ENCODE data around the gene KRTAP5-1.

DNA sequence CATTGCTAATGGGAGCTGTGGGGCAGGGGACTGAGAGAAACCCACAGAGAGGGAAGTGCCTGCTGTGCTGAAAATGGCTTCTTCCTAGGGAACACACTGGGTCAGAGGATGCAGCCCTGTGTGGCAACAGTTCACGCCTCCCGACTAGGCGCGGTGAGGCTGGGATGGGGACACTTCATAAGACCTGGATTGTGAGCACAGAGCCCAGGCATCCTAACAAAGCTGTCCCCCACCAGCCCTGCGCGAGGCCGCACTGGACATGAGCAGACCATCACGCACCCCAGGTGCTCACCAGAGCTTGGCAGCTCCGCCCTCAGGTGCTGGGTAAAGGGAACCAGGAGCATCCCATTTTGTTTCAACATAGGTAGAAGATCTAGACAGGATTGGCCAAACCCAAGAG lies 38.6 kb upstream of the KRTAP5-1 start:
- TF ChIP-seq, protein P1, sequence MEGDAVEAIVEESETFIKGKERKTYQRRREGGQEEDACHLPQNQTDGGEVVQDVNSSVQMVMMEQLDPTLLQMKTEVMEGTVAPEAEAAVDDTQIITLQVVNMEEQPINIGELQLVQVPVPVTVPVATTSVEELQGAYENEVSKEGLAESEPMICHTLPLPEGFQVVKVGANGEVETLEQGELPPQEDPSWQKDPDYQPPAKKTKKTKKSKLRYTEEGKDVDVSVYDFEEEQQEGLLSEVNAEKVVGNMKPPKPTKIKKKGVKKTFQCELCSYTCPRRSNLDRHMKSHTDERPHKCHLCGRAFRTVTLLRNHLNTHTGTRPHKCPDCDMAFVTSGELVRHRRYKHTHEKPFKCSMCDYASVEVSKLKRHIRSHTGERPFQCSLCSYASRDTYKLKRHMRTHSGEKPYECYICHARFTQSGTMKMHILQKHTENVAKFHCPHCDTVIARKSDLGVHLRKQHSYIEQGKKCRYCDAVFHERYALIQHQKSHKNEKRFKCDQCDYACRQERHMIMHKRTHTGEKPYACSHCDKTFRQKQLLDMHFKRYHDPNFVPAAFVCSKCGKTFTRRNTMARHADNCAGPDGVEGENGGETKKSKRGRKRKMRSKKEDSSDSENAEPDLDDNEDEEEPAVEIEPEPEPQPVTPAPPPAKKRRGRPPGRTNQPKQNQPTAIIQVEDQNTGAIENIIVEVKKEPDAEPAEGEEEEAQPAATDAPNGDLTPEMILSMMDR (IDR thresholded peaks at IDR 0.05): no peak
- no peak for TF ChIP-seq POLR2A (IDR thresholded peaks at IDR 0.05)

Data from adrenal gland (tissue), 5 donors.